GM12874 (cell line): ENCODE data around the gene ZC3HAV1.

Experiments
- TF ChIP-seq, protein P1 (sequence below): IDR thresholded peaks from 2 replicates; pipeline ENCODE4 v1.5.1; 2011; ENCODE audit warnings: low read depth, mild to moderate bottlenecking, control low read depth, low read length, moderate library complexity; ENCODE audit not compliant: insufficient read depth

Gene ZC3HAV1

DNA sequence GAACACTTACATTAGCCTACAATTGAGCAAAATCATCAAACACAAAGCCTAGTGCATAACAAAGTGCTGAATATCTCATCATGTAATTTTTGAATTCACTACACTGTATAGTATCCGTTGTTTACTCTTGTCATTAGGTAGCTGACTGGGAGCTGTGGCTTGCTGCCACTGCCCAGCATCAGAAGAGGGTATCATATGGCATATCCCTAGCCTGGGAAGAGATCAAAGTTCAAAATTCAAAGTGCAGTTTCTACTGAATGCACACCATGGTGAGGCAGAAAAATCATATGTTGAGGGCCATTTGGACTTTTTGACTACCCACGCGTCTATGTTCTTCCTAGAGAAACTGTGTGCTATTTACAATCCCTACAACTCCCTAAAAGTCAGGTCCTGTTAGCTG, 7.5 kb upstream of the ZC3HAV1 start:
- TF ChIP-seq, protein P1, sequence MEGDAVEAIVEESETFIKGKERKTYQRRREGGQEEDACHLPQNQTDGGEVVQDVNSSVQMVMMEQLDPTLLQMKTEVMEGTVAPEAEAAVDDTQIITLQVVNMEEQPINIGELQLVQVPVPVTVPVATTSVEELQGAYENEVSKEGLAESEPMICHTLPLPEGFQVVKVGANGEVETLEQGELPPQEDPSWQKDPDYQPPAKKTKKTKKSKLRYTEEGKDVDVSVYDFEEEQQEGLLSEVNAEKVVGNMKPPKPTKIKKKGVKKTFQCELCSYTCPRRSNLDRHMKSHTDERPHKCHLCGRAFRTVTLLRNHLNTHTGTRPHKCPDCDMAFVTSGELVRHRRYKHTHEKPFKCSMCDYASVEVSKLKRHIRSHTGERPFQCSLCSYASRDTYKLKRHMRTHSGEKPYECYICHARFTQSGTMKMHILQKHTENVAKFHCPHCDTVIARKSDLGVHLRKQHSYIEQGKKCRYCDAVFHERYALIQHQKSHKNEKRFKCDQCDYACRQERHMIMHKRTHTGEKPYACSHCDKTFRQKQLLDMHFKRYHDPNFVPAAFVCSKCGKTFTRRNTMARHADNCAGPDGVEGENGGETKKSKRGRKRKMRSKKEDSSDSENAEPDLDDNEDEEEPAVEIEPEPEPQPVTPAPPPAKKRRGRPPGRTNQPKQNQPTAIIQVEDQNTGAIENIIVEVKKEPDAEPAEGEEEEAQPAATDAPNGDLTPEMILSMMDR, result no peak

DNA sequence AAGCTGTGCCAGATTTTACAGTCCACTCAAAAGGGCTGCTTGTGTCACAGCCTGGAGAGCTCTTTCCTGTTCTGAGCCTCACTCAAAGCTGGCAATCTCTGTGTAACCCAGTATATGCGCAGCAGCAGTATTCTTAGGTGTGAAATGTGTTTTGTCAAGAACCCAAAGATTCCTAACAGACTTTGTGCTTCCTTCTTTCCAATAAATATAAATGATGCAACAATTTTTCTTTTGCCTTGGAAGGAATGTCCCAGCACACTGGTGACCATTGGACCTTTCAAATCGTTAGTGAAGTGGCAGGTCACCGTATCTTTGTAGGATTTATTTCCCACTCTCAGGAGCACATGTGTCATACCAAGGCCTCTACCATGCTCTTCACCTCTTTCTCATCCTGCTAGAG, 5.6 kb upstream of the ZC3HAV1 start:
- TF ChIP-seq, protein P1, result no peak

DNA sequence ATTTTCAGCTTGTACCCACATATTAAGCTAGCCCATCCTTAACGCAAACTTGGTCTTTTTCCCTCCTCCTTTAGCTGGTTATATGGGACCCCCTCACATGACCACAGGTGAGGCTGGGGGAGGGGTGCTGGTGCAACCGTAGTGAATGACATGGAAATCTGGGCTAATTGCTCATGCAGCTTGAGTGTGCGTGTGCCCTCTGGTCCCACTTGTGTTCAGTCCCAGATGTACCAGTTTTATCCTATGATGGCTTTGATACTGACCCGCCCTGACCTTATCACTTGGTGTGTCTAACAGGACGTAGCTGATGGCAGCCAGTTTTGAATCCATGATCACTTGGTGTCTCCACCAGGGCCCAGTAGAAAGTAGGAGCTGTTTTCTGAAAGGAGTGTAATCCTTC, 5.1 kb upstream of the ZC3HAV1 start:
- TF ChIP-seq, protein P1, result no peak

DNA sequence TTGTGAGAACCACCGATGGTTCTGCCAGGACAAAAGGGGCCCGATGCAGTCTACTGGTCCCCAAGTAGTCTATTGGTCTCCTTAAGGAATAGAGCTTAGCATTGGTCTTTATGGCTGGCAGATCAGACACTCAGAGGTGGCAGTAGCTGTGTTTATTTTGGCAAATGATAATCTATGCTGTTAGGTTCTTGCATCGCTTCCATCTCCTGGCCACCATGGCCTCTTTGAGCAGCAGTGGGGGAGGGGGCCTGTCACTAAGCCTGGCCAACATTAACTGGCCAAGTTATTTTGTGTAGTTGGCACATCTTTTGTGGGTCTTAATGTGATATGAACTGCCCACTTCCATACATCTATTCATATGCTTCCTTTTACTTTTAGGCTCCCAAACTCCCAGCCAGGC, 4.5 kb upstream of the ZC3HAV1 start:
- TF ChIP-seq, protein P1, result no peak

DNA sequence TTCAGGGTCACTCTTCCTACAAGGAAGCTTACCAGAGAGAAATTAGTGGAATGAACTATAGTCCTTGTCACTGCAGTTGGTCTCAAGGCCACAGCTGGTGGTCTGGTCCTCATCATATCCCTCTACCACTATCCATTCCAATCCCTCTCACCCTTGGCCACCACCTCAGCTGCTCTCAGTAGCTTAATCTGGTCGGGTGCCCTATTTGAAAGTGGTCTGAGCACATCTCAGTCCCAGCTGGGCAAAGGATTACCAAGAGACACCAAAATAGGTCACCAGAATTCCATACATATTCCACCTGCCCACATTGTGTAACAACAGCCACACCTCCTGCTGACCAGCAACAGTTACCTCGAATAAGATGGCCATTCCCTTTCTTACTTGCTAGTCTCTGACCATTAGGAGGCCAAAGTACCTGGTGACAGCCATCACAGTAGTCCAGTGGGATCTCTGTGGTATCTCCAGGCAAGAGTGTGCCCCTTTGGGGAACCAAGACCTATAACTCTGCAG, 3.3 kb upstream of the ZC3HAV1 start:
- TF ChIP-seq, protein P1, result no peak

DNA sequence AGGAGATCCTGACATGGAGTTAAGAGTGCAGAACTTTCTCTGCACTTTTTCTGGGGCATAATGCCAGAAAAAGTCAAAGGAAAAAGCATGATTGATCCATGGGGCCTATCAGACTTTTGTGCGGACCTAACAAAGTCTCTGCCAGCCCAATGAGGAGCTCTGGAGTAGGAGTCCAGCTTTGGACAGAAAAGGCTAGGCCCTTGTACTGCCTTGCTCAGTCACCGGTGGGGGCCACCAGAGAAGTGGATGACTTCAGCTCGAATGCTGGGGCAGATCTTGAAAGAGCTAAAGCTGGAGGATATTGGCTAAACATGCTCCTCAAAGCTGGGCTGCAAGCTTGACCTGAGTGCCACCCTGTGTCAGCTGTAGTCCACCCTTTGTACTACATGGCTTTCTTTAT, 2.8 kb upstream of the ZC3HAV1 start:
- TF ChIP-seq, protein P1, result no peak

DNA sequence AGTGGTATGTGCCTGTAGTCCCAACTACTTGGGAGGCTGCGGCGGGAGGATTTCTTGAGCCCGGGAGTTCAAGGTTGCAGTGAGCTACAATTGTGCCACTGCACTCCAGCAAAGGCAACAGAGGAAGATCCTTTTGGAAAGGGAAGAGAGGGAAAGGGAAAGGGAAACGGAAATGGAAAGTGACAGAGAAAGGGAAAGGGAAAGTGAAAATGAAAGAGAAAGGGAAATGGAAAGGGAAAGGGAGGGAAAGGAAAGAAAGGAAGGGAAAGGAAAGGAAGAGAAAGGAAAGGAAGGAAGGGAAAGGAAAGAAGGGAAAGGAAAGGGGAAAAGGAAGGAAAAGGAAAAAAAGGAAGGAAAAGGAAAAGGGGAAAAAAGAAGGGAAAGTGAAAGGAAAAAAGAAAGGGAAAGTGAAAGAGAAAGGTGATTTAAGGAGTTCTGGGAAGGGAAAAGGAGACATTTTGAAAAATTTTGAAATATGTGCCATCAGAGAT, 2.3 kb upstream of the ZC3HAV1 start:
- TF ChIP-seq, protein P1, result no peak
